ENCODE measurements around the gene CEP20. TPM values are rescaled to one million over a fixed set of nuclear protein-coding genes. Genes with fewer than 3 reads are reported as not detected.

Gene CEP20
- total RNA-seq, 1 experiment from 2014 or later: 46.6 TPM

- in situ Hi-C loops (cut with HindIII; ENCODE audit: low pct_unique_long_range_greater_than_20kb, low sequenced_read_pairs): no loop called here
- no peak for DNase-seq (ENCODE audit: low read depth, low spot score)
Measured at GRCh38 chr16:15819046-15819445, 69.4 kb downstream of the CEP20 start.

GRCh38 chr16:15817446-15817845 is 71.0 kb downstream of the CEP20 start:
- DNase-seq (ENCODE audit: low read depth, low spot score): no peak
- in situ Hi-C loops (cut with HindIII; ENCODE audit: low pct_unique_long_range_greater_than_20kb, low sequenced_read_pairs): no loop called here

- no peak for DNase-seq (ENCODE audit: low read depth, low spot score)
- in situ Hi-C loops (cut with HindIII; ENCODE audit: low pct_unique_long_range_greater_than_20kb, low sequenced_read_pairs): no loop called here
Measured at GRCh38 chr16:15816228-15816627, 72.2 kb downstream of the CEP20 start.

Small RNA genes within 50 kb of the gene (small RNA-seq; reads per million reads assigned to genes)
- 0 reads per million in 2 experiments for gene RNU6-213P

Other genes starting within 250 kb of the CEP20 start
- 11.1 and 15.9 TPM in 2 replicates for gene MARF1, start 245.4 kb downstream of the CEP20 start, total RNA-seq (2014; rRNA removed; shearing (Covaris generic))
- gene NDE1, start 238.4 kb downstream of the CEP20 start, total RNA-seq (2014; rRNA removed; shearing (Covaris generic)): 23.5 and 30.2 TPM in 2 replicates
- 0.03 TPM in 1 of 2 replicates, not detected in the other for gene MYH11, start 31.6 kb downstream of the CEP20 start, total RNA-seq (2014; rRNA removed; shearing (Covaris generic))
- 7.2 and 9.1 TPM in 2 replicates for gene ABCC1, start 61.0 kb upstream of the CEP20 start, total RNA-seq (2014; rRNA removed; shearing (Covaris generic))